ENCODE data around the gene ZBTB9. TPM values are rescaled to one million over a fixed set of nuclear protein-coding genes. Genes with fewer than 3 reads are reported as not detected.

ZBTB9 gene
- total RNA-seq, 2 donors from 2014 or later, result 1.8 to 5.3 TPM

DNA sequence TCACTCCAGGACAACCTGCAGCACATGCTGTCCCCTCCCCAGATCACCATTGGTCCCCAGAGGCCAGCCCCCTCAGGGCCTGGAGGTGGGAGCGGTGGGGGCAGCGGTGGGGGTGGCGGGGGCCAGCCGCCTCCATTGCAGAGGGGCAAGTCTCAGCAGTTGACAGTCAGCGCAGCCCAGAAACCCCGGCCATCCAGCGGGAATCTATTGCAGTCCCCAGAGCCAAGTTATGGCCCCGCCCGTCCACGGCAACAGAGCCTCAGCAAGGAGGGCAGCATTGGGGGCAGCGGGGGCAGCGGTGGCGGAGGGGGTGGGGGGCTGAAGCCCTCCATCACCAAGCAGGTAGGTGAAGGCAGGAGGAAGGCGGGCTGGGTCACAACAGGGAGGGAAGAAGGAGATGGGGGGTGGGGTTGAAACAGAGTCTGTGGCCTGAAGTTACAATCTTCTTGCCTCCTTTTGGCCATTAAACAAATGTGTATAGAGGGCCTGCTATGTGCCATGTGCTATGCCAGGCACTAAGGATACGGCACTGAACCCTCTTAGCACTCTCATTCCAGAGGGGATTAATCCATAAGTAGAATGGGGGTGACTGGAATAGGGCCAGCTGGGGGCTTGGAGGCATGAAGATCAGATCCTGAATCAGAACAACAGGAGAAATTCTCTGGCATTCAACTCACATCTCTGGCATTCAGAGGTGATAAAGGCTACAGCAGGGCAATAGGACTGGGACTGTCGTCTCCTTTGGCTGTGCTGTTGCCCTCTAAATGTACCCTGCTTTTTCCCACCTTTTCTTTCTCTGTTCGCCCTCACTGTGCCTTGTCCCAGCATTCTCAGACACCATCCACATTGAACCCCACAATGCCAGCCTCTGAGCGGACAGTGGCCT, 10.5 kb upstream of the ZBTB9 start:
- intact Hi-C loops (cut with DNase I), result no loop called here
- Histone ChIP-seq H3K4me3 (no peak overlapping the region), H3K27ac (no peak overlapping the region), H3K27me3 (no peaks in the 10 kb centered on the region), H3K9me3 (no peaks in the 10 kb centered on the region), H3K36me3 (replicated peaks in 1 of 2; ENCODE audit: insufficient read depth in 1 of 2, low read depth in 2 of 2) (no peaks in the 10 kb centered on the region), H3K4me1 (no peaks in the 10 kb centered on the region)
- ATAC-seq, result no peak
- WGBS, 2 donors, result 83 to 94% methylated on average over 9 to 13 of the region's 18 CpGs
- no peak for DNase-seq
- TF ChIP-seq, protein P1, sequence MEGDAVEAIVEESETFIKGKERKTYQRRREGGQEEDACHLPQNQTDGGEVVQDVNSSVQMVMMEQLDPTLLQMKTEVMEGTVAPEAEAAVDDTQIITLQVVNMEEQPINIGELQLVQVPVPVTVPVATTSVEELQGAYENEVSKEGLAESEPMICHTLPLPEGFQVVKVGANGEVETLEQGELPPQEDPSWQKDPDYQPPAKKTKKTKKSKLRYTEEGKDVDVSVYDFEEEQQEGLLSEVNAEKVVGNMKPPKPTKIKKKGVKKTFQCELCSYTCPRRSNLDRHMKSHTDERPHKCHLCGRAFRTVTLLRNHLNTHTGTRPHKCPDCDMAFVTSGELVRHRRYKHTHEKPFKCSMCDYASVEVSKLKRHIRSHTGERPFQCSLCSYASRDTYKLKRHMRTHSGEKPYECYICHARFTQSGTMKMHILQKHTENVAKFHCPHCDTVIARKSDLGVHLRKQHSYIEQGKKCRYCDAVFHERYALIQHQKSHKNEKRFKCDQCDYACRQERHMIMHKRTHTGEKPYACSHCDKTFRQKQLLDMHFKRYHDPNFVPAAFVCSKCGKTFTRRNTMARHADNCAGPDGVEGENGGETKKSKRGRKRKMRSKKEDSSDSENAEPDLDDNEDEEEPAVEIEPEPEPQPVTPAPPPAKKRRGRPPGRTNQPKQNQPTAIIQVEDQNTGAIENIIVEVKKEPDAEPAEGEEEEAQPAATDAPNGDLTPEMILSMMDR (IDR thresholded peaks at IDR 0.05), result no peak
- no peak for TF ChIP-seq POLR2A (IDR thresholded peaks at IDR 0.05)

DNA sequence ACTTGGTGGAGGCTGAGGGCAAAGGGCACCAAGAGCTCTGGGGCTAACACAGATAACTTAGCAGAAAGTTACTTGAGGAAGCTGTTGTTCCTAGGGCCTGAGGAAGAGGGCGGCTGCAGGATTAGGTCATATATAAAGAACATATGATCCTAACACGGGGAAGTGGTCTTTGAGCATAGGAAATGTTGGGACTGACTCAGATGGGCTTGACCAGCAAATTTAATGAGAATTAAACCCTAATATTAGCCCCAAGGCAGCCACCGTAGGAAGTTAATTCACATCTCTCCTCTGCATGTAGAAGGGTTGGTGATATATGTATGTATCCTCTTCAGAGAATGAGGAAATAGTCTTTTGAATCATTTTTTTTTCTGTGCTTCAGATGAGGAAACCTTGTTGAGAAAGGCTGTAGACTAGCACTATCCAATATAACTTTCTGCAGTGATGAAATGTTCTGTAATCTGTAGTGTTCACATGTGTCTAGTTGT, 9.2 kb upstream of the ZBTB9 start:
- Histone ChIP-seq H3K9me3 (no peaks in the 10 kb centered on the region), H3K36me3 (replicated peaks in 1 of 2; ENCODE audit: insufficient read depth in 1 of 2, low read depth in 2 of 2) (no peaks in the 10 kb centered on the region), H3K27ac (peak overlapping the region in 1 of 4 donors; percentile 8), H3K27me3 (no peaks in the 10 kb centered on the region), H3K4me3 (no peak overlapping the region), H3K4me1 (no peaks in the 10 kb centered on the region)
- intact Hi-C loops (cut with DNase I), result no loop called here
- TF ChIP-seq, protein P1 (IDR thresholded peaks at IDR 0.05), result no peak
- no peak for TF ChIP-seq POLR2A (IDR thresholded peaks at IDR 0.05)
- 82 to 83% methylated on average over 3 of the region's 3 CpGs for WGBS, 2 donors
- DNase-seq, result peak in 1 of 4 donors; percentile 16
- no peak for ATAC-seq

- 87% methylated on average over 10 of the region's 10 CpGs for WGBS, 2 donors
- intact Hi-C loops (cut with DNase I), result no loop called here
- H3K4me3 ChIP-seq, result no peak overlapping the region
- no peaks in the 10 kb centered on the region for H3K36me3 ChIP-seq (replicated peaks in 1 of 2; ENCODE audit: insufficient read depth in 1 of 2, low read depth in 2 of 2)
- no peak for DNase-seq
- H3K27me3 ChIP-seq, result no peaks in the 10 kb centered on the region
- TF ChIP-seq, protein P1 (IDR thresholded peaks at IDR 0.05), result no peak
- TF ChIP-seq POLR2A (IDR thresholded peaks at IDR 0.05), result no peak
- no peak overlapping the region for H3K27ac ChIP-seq
- H3K4me1 ChIP-seq, result no peaks in the 10 kb centered on the region
- H3K9me3 ChIP-seq, result no peaks in the 10 kb centered on the region
- ATAC-seq, result no peak
Observed at GRCh38 chr6:33446356-33446755, 8.0 kb upstream of the ZBTB9 start.

GRCh38 chr6:33450434-33450833, 3.9 kb upstream of the ZBTB9 start:
- DNase-seq (no peak), ATAC-seq (no peak)
- H3K27ac ChIP-seq, result no peak overlapping the region
- peaks cover 17% of the 10 kb centered on the region for H3K4me1 ChIP-seq
- H3K9me3 ChIP-seq, result no peaks in the 10 kb centered on the region
- WGBS, 2 donors, result 64 to 80% methylated on average over 3 of the region's 3 CpGs
- no peak overlapping the region for H3K4me3 ChIP-seq
- no peaks in the 10 kb centered on the region for H3K27me3 ChIP-seq
- H3K36me3 ChIP-seq (replicated peaks in 1 of 2; ENCODE audit: insufficient read depth in 1 of 2, low read depth in 2 of 2), result no peaks in the 10 kb centered on the region
- TF ChIP-seq, protein P1 (IDR thresholded peaks at IDR 0.05), result no peak
- TF ChIP-seq POLR2A (IDR thresholded peaks at IDR 0.05), result no peak
- intact Hi-C loops (cut with DNase I), result no loop called here
